OCI-LY7 (cell line): ENCODE results near the gene FAM107B. TPM values are rescaled to one million over a fixed set of nuclear protein-coding genes. Genes with fewer than 3 reads are reported as not detected.
"Not testable (repeated sequence)": the region's sequence is repeated elsewhere in the genome, so short reads cannot be mapped to it uniquely, and the experiment has no call there.

Source experiments
- BruUV-seq: library from RNA; stranded (reverse); fragments of 400-500 nt; replicated peaks from 2 replicates; lab custom pipeline; 2021; lab: Mats Ljungman, UMichigan
- CTCF ChIA-PET: fragments of 300-600 bp; sonication (Branson Sonifier 250); formaldehyde crosslinking; loops from one replicate; lab custom pipeline; 2022; ENCODE audit warnings: antibody characterized with exemption; ENCODE audit not compliant: unreplicated experiment; lab: Charles Lee
- POLR2A ChIA-PET: fragments of 300-600 bp; sonication (Branson Sonifier 250); formaldehyde crosslinking; loops from one replicate; lab custom pipeline; 2022; ENCODE audit warnings: antibody characterized with exemption; lab: Charles Lee
- DNase-seq: peaks from one replicate; pipeline ENCODE4 v3.0.0-alpha.2; 2015; ENCODE audit warnings: low spot score
- H2AFZ ChIP-seq: fragments of 200-600 bp; sonication (generic), shearing (Covaris generic); 2 replicates; pipeline ENCODE4 v1.6.1; 2014; ENCODE audit warnings: mild to moderate bottlenecking, antibody characterized with exemption, low read length, moderate library complexity
- H3K27ac ChIP-seq: fragments of 200-600 bp; sonication (generic); 2 replicates; pipeline ENCODE4 v1.5.1; 2014; ENCODE audit warnings: mixed run types, low read depth, mild to moderate bottlenecking, moderate library complexity, low read length, inconsistent platforms; ENCODE audit not compliant: poor library complexity, severe bottlenecking
- H3K36me3 ChIP-seq: fragments of 200-600 bp; sonication (generic); 2 replicates; pipeline ENCODE4 v1.6.1; 2014; ENCODE audit warnings: mild to moderate bottlenecking, antibody characterized with exemption, low read length, moderate library complexity, mixed read lengths; ENCODE audit not compliant: insufficient read depth
- H3K4me1 ChIP-seq: fragments of 200-600 bp; sonication (generic); 2 replicates; pipeline ENCODE4 v1.5.1; 2014; ENCODE audit warnings: mild to moderate bottlenecking, low read length; ENCODE audit not compliant: insufficient read depth, poor library complexity, severe bottlenecking
- H3K4me2 ChIP-seq: fragments of 200-600 bp; sonication (generic); 2 replicates; pipeline ENCODE4 v1.6.1; 2014; ENCODE audit warnings: mild to moderate bottlenecking, low read length
- H3K4me3 ChIP-seq: fragments of 200-600 bp; sonication (generic); 2 replicates; pipeline ENCODE4 v1.5.1; 2014; ENCODE audit warnings: mild to moderate bottlenecking, low read depth, low read length; ENCODE audit not compliant: poor library complexity, severe bottlenecking
- H3K79me2 ChIP-seq: fragments of 200-600 bp; sonication (generic); 2 replicates; pipeline ENCODE4 v1.6.1; 2016; ENCODE audit warnings: low read depth, mild to moderate bottlenecking, low read length, moderate library complexity, mixed read lengths; ENCODE audit not compliant: insufficient read depth
- H3K9me2 ChIP-seq: fragments of 200-600 bp; sonication (generic); 2 replicates; pipeline ENCODE4 v1.6.1; 2016; ENCODE audit warnings: mild to moderate bottlenecking, low read length, mixed read lengths; ENCODE audit not compliant: insufficient read depth
- H3K9me3 ChIP-seq: fragments of 200-600 bp; sonication (generic); 2 replicates; pipeline ENCODE4 v1.6.1; 2014; ENCODE audit warnings: mild to moderate bottlenecking, mixed run types, low read length, mixed read lengths
- H4K20me1 ChIP-seq: fragments of 200-600 bp; sonication (generic); 2 replicates; pipeline ENCODE4 v1.6.1; 2014; ENCODE audit warnings: mild to moderate bottlenecking, antibody characterized with exemption, low read length, moderate library complexity, mixed read lengths; ENCODE audit not compliant: insufficient read depth
- EZH2phosphoT487 ChIP-seq: fragments of 200-600 bp; sonication (generic); IDR thresholded peaks from 2 replicates; pipeline ENCODE4 v1.6.1; 2018; ENCODE audit warnings: low read depth, borderline replicate concordance, mild to moderate bottlenecking, mixed run types, antibody characterized with exemption, low read length, moderate library complexity, mixed read lengths
- intact Hi-C: fragments of 100-400 bp; cut with micrococcal nuclease; formaldehyde crosslinking; loops from one replicate; pipeline ENCODE4 v1.10.0; 2022; ENCODE audit not compliant: unreplicated experiment
- total RNA-seq, 2 experiments: library from RNA; depleted of rRNA in 1 of 2; stranded (reverse); fragments of >200 nt in 1 of 2; shearing (Covaris generic) in 1 of 2; gene quantifications; 2 replicates each; pipeline ENCODE4 v1.2.3, GENCODE V29; 2014 to 2022
- TF ChIP-seq, protein P1 (sequence below): fragments of 200-600 bp; sonication (generic); conservative IDR thresholded peaks from 2 replicates; pipeline ENCODE4 v1.5.1; 2014; ENCODE audit warnings: mild to moderate bottlenecking, antibody characterized with exemption, low read length, moderate library complexity, mixed read lengths

FAM107B gene
- total RNA-seq, 2 experiments from 2014 or later: 114 to 398 TPM

DNA sequence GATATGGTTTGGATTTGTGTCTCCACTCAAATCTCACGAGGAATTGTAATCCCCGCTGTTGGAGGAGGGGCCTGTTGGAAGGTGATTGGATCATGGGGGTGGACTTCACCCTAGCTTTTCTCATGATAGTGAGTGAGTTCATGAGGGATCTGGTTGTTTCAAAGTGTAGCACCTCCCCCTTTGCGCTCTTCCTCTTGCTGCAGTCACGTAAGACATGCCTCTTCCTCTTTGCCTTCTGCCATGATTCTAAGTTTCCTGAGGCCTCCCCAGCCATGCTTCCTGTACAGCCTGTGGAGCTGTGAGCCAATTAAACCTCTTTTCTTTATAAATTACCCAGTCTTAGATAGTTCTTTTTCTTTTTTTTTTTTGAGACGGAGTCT, 46.1 kb upstream of the FAM107B start:
- 0 out of 2 replicates have a peak overlapping the region, but pooled peaks have one; percentile 6 for H3K4me2 ChIP-seq
- DNase-seq: peak; percentile 51
- H4K20me1 ChIP-seq: no peaks in the 10 kb centered on the region
- H3K36me3 ChIP-seq: no peaks in the 10 kb centered on the region
- POLR2A ChIA-PET: interaction anchor here (0.6 to 1.9 kb wide), 3 partner anchors 18 to 312 kb away, joined by 3 to 5 read pairs (median 4); no protein-coding TSS in a partner anchor
- H2AFZ ChIP-seq: peak overlapping the region; percentile 75; the same call in 1 of the 2 replicates
- CTCF ChIA-PET: no interaction called here
- no peak for TF ChIP-seq EZH2phosphoT487
- TF ChIP-seq, protein P1, sequence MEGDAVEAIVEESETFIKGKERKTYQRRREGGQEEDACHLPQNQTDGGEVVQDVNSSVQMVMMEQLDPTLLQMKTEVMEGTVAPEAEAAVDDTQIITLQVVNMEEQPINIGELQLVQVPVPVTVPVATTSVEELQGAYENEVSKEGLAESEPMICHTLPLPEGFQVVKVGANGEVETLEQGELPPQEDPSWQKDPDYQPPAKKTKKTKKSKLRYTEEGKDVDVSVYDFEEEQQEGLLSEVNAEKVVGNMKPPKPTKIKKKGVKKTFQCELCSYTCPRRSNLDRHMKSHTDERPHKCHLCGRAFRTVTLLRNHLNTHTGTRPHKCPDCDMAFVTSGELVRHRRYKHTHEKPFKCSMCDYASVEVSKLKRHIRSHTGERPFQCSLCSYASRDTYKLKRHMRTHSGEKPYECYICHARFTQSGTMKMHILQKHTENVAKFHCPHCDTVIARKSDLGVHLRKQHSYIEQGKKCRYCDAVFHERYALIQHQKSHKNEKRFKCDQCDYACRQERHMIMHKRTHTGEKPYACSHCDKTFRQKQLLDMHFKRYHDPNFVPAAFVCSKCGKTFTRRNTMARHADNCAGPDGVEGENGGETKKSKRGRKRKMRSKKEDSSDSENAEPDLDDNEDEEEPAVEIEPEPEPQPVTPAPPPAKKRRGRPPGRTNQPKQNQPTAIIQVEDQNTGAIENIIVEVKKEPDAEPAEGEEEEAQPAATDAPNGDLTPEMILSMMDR: no peak
- H3K79me2 ChIP-seq: no peaks in the 10 kb centered on the region
- no peaks in the 10 kb centered on the region for H3K9me2 ChIP-seq
- BruUV-seq: no TSS peak
- H3K9me3 ChIP-seq: no peaks in the 10 kb centered on the region
- intact Hi-C loops: no loop called here
- no peak overlapping the region for H3K27ac ChIP-seq
- H3K4me3 ChIP-seq: no peak overlapping the region
- H3K4me1 ChIP-seq: peaks cover 24% of the 10 kb centered on the region

DNA sequence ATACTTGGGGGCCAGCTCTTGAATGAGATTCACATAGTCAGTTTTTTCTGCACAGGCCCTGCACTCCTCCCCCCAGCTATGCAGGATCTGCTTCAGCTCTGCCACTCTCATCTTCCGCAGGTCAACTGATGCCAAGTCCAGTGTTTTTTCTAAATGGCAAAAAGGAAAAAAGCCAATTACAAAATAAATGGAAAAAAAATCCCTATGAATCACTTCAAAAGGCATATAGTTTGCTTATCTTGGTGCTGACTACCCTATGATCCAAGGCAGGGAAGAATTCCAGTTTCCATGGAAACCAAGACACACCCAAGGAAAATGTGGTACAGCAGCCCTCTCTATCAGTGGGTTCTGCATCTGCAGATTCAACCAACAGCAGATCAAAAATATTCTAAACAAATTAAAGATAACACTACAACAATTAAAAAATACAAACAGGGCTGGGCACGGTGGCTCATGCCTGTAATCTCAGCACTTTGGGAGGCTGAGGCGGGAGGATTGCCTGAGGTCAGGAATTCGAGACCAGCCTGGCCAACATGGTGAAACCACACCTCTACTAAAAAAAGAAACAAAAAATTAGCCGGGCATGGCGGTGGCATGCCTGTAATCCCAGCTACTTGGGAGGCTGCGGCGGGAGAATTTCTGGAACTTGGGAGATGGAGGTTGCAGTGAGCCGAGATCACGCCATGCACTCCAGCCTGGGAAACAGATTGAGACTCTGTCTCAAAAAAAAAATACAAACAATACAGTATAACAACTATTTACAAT, 45.5 kb upstream of the FAM107B start:
- TF ChIP-seq, protein P1: no peak
- no peak for TF ChIP-seq EZH2phosphoT487
- POLR2A ChIA-PET: interaction anchor here (0.6 to 1.9 kb wide), 5 partner anchors 17 to 312 kb away, joined by 3 to 6 read pairs (median 4); partner anchors contain the start of genes CDNF, HSPA14 and MSANTD7
- Histone ChIP-seq H3K4me3 (no peak overlapping the region), H3K79me2 (no peaks in the 10 kb centered on the region), H2AFZ (peak overlapping the region; percentile 75; the same call in 1 of the 2 replicates), H4K20me1 (no peaks in the 10 kb centered on the region), H3K36me3 (no peaks in the 10 kb centered on the region), H3K27ac (no peak overlapping the region), H3K4me2 (0 out of 2 replicates have a peak overlapping the region, but pooled peaks have one; percentile 6), H3K9me2 (no peaks in the 10 kb centered on the region), H3K4me1 (peaks cover 24% of the 10 kb centered on the region), H3K9me3 (no peaks in the 10 kb centered on the region)
- DNase-seq: no peak
- CTCF ChIA-PET: no interaction called here
- intact Hi-C loops: no loop called here
- BruUV-seq: no TSS peak

DNA sequence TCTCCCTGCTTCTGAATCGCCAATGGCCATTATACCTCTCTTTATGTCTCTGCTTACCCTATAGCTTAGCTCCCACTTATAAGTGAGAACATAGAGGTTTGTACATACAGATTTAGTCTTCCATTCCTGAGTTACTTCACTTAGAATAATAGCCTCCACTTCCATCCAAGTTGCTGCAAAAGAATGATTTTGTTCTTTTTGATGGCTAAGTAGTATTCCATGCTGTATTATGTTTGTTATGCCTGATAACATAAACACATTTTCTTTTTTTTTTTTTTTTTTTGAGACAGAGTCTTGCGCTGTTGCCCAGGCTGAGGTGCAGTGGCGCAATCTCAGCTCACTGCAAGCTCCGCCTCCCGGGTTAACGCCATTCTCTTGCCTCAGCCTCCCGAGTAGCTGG, 42.0 kb upstream of the FAM107B start:
- H4K20me1 ChIP-seq, H3K4me3 ChIP-seq, CTCF ChIA-PET, H3K27ac ChIP-seq, H3K79me2 ChIP-seq, H3K4me2 ChIP-seq, H3K36me3 ChIP-seq, H3K9me3 ChIP-seq, H2AFZ ChIP-seq, BruUV-seq, DNase-seq, intact Hi-C loops, H3K9me2 ChIP-seq: not testable (repeated sequence)
- POLR2A ChIA-PET: interaction anchor here (0.7 to 1.2 kb wide), 4 partner anchors 15 to 1654 kb away, joined by 4 to 6 read pairs (median 4); no protein-coding TSS in a partner anchor
- H3K4me1 ChIP-seq: peaks cover 13% of the 10 kb centered on the region
